IMR-90 (cell line): Measurements from ENCODE around the gene TNFRSF13B. TPM values are rescaled to one million over a fixed set of nuclear protein-coding genes. Genes with fewer than 3 reads are reported as not detected.

Source experiments
- ATAC-seq: fragments of 200-7000 bp; cut with Tn5 transposase; 2 replicates; pipeline ENCODE4 v1.9.1; 2020; ENCODE audit warnings: low read depth, mild to moderate bottlenecking, moderate library complexity
- BruUV-seq: library from RNA; stranded (reverse); fragments of 400-500 nt; replicated peaks from 2 replicates; lab custom pipeline; 2021; lab: Mats Ljungman, UMichigan
- CTCF ChIA-PET: fragments of 300-600 bp; formaldehyde crosslinking; extraction: SDS; loops from one replicate; lab custom pipeline; 2021; ENCODE audit warnings: antibody characterized with exemption; lab: Yijun Ruan, JAX
- POLR2A ChIA-PET: fragments of 300-600 bp; sonication (Branson Sonifier 250); formaldehyde crosslinking; loops from one replicate; lab custom pipeline; 2022; ENCODE audit warnings: antibody characterized with exemption; ENCODE audit not compliant: unreplicated experiment; lab: Charles Lee
- DNase-seq: peaks from one replicate; pipeline ENCODE4 v3.0.0; 2013
- H2AFZ ChIP-seq: replicated peaks from 2 replicates; pipeline ENCODE3; 2013; ENCODE audit warnings: low read length, mild to moderate bottlenecking; ENCODE audit not compliant: poor library complexity
- H2AK5ac ChIP-seq: 2 replicates; pipeline ENCODE4 v1.6.1; 2013; ENCODE audit warnings: low read depth, low read length, inconsistent platforms
- H2AK9ac ChIP-seq: replicated peaks from 2 replicates; pipeline ENCODE3; 2013; ENCODE audit warnings: mild to moderate bottlenecking, low read depth, low read length, moderate library complexity; ENCODE audit not compliant: poor library complexity
- H2BK120ac ChIP-seq: 2 replicates; pipeline ENCODE4 v1.6.1; 2013; ENCODE audit warnings: low read depth, low read length, inconsistent platforms
- H2BK15ac ChIP-seq: 3 replicates; pipeline ENCODE4 v1.6.1; 2013; ENCODE audit warnings: low read depth, low read length, inconsistent platforms
- H2BK20ac ChIP-seq: 2 replicates; pipeline ENCODE4 v1.6.1; 2013; ENCODE audit warnings: low read depth, mild to moderate bottlenecking, inconsistent platforms, low read length, moderate library complexity
- H2BK5ac ChIP-seq: 2 replicates; pipeline ENCODE4 v1.6.1; 2013; ENCODE audit warnings: mild to moderate bottlenecking, low read depth, low read length, inconsistent platforms; ENCODE audit not compliant: poor library complexity, severe bottlenecking
- H3K14ac ChIP-seq: replicated peaks from 2 replicates; pipeline ENCODE4 v1.6.1; 2013; ENCODE audit warnings: low read depth, low read length, inconsistent platforms
- H3K18ac ChIP-seq: 2 replicates; pipeline ENCODE4 v1.6.1; 2013; ENCODE audit warnings: low read depth, low read length, control low read depth
- H3K23ac ChIP-seq: 2 replicates; pipeline ENCODE4 v1.6.1; 2013; ENCODE audit warnings: low read depth, low read length, inconsistent platforms
- H3K27ac ChIP-seq: 2 replicates; pipeline ENCODE4 v1.5.1; 2013; ENCODE audit warnings: mild to moderate bottlenecking, control low read depth, low read length; ENCODE audit not compliant: insufficient read depth
- H3K27me3 ChIP-seq: 2 replicates; pipeline ENCODE4 v1.6.1; 2013; ENCODE audit warnings: low read length; ENCODE audit not compliant: control insufficient read depth, insufficient read depth
- H3K36me3 ChIP-seq: 2 replicates; pipeline ENCODE4 v1.6.1; 2013; ENCODE audit warnings: low read length, mixed read lengths; ENCODE audit not compliant: control insufficient read depth, insufficient read depth
- H3K4ac ChIP-seq: 2 replicates; pipeline ENCODE4 v1.6.1; 2013; ENCODE audit warnings: low read depth, low read length, inconsistent platforms
- H3K4me1 ChIP-seq: 2 replicates; pipeline ENCODE4 v1.6.1; 2013; ENCODE audit warnings: low read length, mixed read lengths; ENCODE audit not compliant: control insufficient read depth, insufficient read depth
- H3K4me2 ChIP-seq: 2 replicates; pipeline ENCODE4 v1.6.1; 2013; ENCODE audit warnings: low read depth, mild to moderate bottlenecking, control low read depth, low read length, moderate library complexity
- H3K4me3 ChIP-seq: 2 replicates; pipeline ENCODE4 v1.5.1; 2013; ENCODE audit warnings: low read depth, mild to moderate bottlenecking, control low read depth, low read length, moderate library complexity; ENCODE audit not compliant: insufficient read depth
- H3K56ac ChIP-seq: 2 replicates; pipeline ENCODE4 v1.6.1; 2013; ENCODE audit warnings: low read length, inconsistent platforms; ENCODE audit not compliant: insufficient read depth; ENCODE audit errors: extremely low read depth
- H3K79me1 ChIP-seq, 2 experiments: 2 replicates each; pipeline ENCODE4 v1.6.1; 2013; ENCODE audit warnings: low read length in 2 of 2, inconsistent platforms in 1 of 2, low read depth in 1 of 2
- H3K9ac ChIP-seq: 2 replicates; pipeline ENCODE4 v1.6.1; 2013; ENCODE audit warnings: low read depth, low read length, control low read depth
- H3K9me1 ChIP-seq: 2 replicates; pipeline ENCODE4 v1.6.1; 2013; ENCODE audit warnings: low read length, inconsistent platforms; ENCODE audit not compliant: insufficient read depth
- H3K9me3 ChIP-seq: 2 replicates; pipeline ENCODE4 v1.6.1; 2013; ENCODE audit warnings: low read length; ENCODE audit not compliant: control insufficient read depth, insufficient read depth
- H4K20me1 ChIP-seq: 2 replicates; pipeline ENCODE4 v1.6.1; 2013; ENCODE audit warnings: low read length, inconsistent platforms; ENCODE audit not compliant: insufficient read depth
- H4K5ac ChIP-seq: 2 replicates; pipeline ENCODE4 v1.6.1; 2013; ENCODE audit warnings: mild to moderate bottlenecking, low read depth, low read length, control low read depth
- H4K8ac ChIP-seq, 2 experiments: 2 replicates each; pipeline ENCODE4 v1.6.1; 2013; ENCODE audit warnings: low read depth in 2 of 2, low read length in 2 of 2, control low read depth in 1 of 2, inconsistent platforms in 1 of 2
- H4K91ac ChIP-seq: 2 replicates; pipeline ENCODE4 v1.6.1; 2013; ENCODE audit warnings: low read depth, low read length, inconsistent platforms; ENCODE audit not compliant: insufficient read depth
- BHLHE40 ChIP-seq: fragments of 150-350 bp; IDR thresholded peaks from 2 replicates; pipeline ENCODE4 v1.6.1; 2016; ENCODE audit warnings: mild to moderate bottlenecking, low read depth, low read length
- CEBPB ChIP-seq: IDR thresholded peaks from 2 replicates; pipeline ENCODE4 v1.6.1; 2012; ENCODE audit warnings: low read depth, low read length, improper control_type of control experiment
- CHD1 ChIP-seq: IDR thresholded peaks from 2 replicates; pipeline ENCODE4 v1.6.1; 2012; ENCODE audit warnings: low read depth, low read length, improper control_type of control experiment
- FOS ChIP-seq: fragments of 150-350 bp; IDR thresholded peaks from 2 replicates; pipeline ENCODE4 v1.6.1; 2016; ENCODE audit warnings: low read depth, low read length
- MAFK ChIP-seq: IDR thresholded peaks from 2 replicates; pipeline ENCODE4 v1.6.1; 2012; ENCODE audit warnings: low read depth, low read length, improper control_type of control experiment
- MAZ ChIP-seq: IDR thresholded peaks from 2 replicates; pipeline ENCODE4 v1.6.1; 2012; ENCODE audit warnings: low read depth, mild to moderate bottlenecking, low read length, improper control_type of control experiment, moderate library complexity, borderline replicate concordance
- MXI1 ChIP-seq: IDR thresholded peaks from 2 replicates; pipeline ENCODE4 v1.6.1; 2012; ENCODE audit warnings: low read depth, mild to moderate bottlenecking, low read length, moderate library complexity, borderline replicate concordance
- NFE2L2 ChIP-seq: fragments of 150-350 bp; IDR thresholded peaks from 2 replicates; pipeline ENCODE4 v1.6.1; 2016; ENCODE audit warnings: low read depth, mild to moderate bottlenecking, low read length
- POLR2A ChIP-seq: IDR thresholded peaks from 2 replicates; pipeline ENCODE4 v1.6.1; 2012; ENCODE audit warnings: mild to moderate bottlenecking, low read depth, low read length
- RAD21 ChIP-seq: IDR thresholded peaks from 2 replicates; pipeline ENCODE4 v1.6.1; 2012; ENCODE audit warnings: low read length, improper control_type of control experiment
- RCOR1 ChIP-seq: IDR thresholded peaks from 2 replicates; pipeline ENCODE4 v1.6.1; 2012; ENCODE audit warnings: mild to moderate bottlenecking, low read length, improper control_type of control experiment; ENCODE audit not compliant: insufficient replicate concordance
- RFX5 ChIP-seq: IDR thresholded peaks from 2 replicates; pipeline ENCODE4 v1.8.0; 2012; ENCODE audit warnings: low read depth, mild to moderate bottlenecking, low read length, moderate library complexity
- SMC3 ChIP-seq: fragments of 150-350 bp; IDR thresholded peaks from 2 replicates; pipeline ENCODE4 v1.6.1; 2016; ENCODE audit warnings: low read depth, mild to moderate bottlenecking, antibody characterized with exemption, low read length, moderate library complexity
- WGBS, 2 experiments: methylation state at CpG; one replicate each; pipeline versions ENCODE4 v1.1.5 to v1.1.7; 2013; ENCODE audit warnings: missing lambda C conversion rate in 2 of 2; ENCODE audit not compliant: insufficient read length in 1 of 2; ENCODE audit errors: extremely low coverage in 2 of 2; 5-methylcytosine and 5-hydroxymethylcytosine counted together
- dilution Hi-C: fragments of 300-500 bp; cut with HindIII; formaldehyde crosslinking; loops from one replicate; pipeline ENCODE4 v1.14.3; 2018; ENCODE audit warnings: low sequenced_read_pairs; ENCODE audit not compliant: unreplicated experiment
- in situ Hi-C: fragments of 300-500 bp; cut with MboI; formaldehyde crosslinking; loops from 3 replicates; pipeline ENCODE4 v1.14.3; 2019; ENCODE audit warnings: low sequenced_read_pairs, inconsistent platforms, mixed read lengths
- intact Hi-C: fragments of 100-400 bp; cut with micrococcal nuclease; formaldehyde crosslinking; loops from 2 replicates; pipeline ENCODE4 v1.10.0; 2022
- polyA plus RNA-seq, 3 experiments: library from polyadenylated mRNA; depleted of rRNA; stranded (reverse); fragments of >200 nt; gene quantifications; 2 replicates each; pipeline ENCODE4 v1.2.3, GENCODE V29; 2012; ENCODE audit warnings: low replicate concordance in 1 of 3
- total RNA-seq: library from RNA; depleted of rRNA; stranded (reverse); fragments of >200 nt; gene quantifications from 2 replicates; pipeline ENCODE4 v1.2.3, GENCODE V29; 2012
- TF ChIP-seq, protein P1 (sequence below): fragments of 150-350 bp; IDR thresholded peaks from 2 replicates; pipeline ENCODE4 v1.6.1; 2017; ENCODE audit warnings: mild to moderate bottlenecking, antibody characterized with exemption, low read length, low read depth
- TF ChIP-seq, protein P2 (sequence below): fragments of 150-350 bp; IDR thresholded peaks from 2 replicates; pipeline ENCODE4 v1.6.1; 2016; ENCODE audit warnings: low read depth, mild to moderate bottlenecking, low read length, moderate library complexity, borderline replicate concordance

The TNFRSF13B gene
- total and polyA plus RNA-seq, 2 of the 4 experiments (the other 2 are of a cell fraction): not detected

DNA sequence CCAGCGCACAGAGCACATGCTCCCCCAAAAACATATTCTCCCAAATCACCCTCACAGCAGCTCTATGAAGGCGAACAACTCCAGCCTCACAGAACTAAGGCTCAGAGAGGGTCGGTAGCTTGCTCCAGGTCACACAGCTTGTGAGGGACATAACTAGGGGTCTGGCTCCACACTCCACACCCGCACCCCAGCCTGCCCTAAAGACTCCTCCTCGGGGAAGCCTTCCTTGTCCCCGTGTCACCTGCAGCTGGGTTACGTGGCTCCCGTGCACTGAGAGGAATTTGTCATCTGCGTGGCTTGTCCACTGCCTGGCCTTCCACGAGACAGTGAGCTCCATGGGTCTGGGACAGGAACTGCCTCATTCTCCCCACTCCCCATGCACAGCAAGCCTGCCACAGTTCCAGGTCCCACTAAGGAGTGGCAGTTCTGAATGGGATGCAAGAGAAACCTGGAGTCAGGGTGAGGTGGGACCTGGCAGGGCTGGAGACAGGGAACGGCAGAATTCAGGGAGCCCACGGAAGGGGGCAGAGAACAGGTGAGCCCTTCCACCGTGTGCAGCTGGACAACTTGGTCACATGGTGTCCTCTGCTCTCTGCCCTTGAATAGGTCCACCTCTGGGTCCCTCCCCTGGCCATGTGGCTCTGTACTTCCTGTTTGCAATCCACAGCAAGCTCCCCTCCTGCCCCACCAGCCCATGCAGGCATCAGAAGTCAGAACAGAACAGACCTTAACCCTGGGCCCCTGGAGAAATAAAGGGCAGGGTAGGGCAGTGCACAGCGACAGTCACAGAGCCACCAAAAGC, 27.4 kb downstream of the TNFRSF13B start:
- DNase-seq (no peak), ATAC-seq (no peak)
- Histone ChIP-seq H2AK5ac (no peak overlapping the region), H2AFZ (no peak overlapping the region), H3K9me1 (no peaks in the 10 kb centered on the region), H3K18ac (no peak overlapping the region), H3K36me3 (no peaks in the 10 kb centered on the region), H3K56ac (no peak overlapping the region), H3K4me2 (no peak overlapping the region), H4K91ac (no peak overlapping the region), H2BK5ac (no peak overlapping the region), H3K4me3 (no peak overlapping the region), H2AK9ac (no peak overlapping the region), H3K23ac (no peak overlapping the region), H3K4me1 (no peaks in the 10 kb centered on the region), H3K4ac (no peak overlapping the region), H2BK15ac (no peak overlapping the region), H4K8ac (no peak overlapping the region), H2BK20ac (no peak overlapping the region), H3K9ac (no peak overlapping the region), H3K14ac (no peak overlapping the region), H4K5ac (no peak overlapping the region), H3K27me3 (peaks cover 29% of the 10 kb centered on the region), H3K79me1 (no peaks in the 10 kb centered on the region), H4K20me1 (no peaks in the 10 kb centered on the region), H3K27ac (no peak overlapping the region), H3K9me3 (peaks cover 9% of the 10 kb centered on the region), H2BK120ac (no peak overlapping the region)
- 58% methylated on average over 5 of the region's 14 CpGs; no CpG with 5 or more reads in 1 of the 2 experiments for WGBS, 2 experiments
- dilution Hi-C loops: no loop called here
- in situ Hi-C loops: no loop called here
- POLR2A ChIA-PET: no interaction called here
- BruUV-seq: no TSS peak
- intact Hi-C loops: no loop called here
- CTCF ChIA-PET: interaction anchor here (0.5 kb wide), 1 partner anchor 47 kb away, joined by 3 read pairs; no protein-coding TSS in a partner anchor
- TF ChIP-seq RAD21 (no peak), NFE2L2 (no peak), FOS (no peak), POLR2A (no peak), RFX5 (no peak), RCOR1 (no peak), MXI1 (no peak), SMC3 (no peak), CEBPB (no peak), MAFK (no peak), BHLHE40 (no peak), CHD1 (no peak), MAZ (no peak)
- TF ChIP-seq, protein P1, sequence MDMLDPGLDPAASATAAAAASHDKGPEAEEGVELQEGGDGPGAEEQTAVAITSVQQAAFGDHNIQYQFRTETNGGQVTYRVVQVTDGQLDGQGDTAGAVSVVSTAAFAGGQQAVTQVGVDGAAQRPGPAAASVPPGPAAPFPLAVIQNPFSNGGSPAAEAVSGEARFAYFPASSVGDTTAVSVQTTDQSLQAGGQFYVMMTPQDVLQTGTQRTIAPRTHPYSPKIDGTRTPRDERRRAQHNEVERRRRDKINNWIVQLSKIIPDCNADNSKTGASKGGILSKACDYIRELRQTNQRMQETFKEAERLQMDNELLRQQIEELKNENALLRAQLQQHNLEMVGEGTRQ: no peak
- TF ChIP-seq, protein P2, sequence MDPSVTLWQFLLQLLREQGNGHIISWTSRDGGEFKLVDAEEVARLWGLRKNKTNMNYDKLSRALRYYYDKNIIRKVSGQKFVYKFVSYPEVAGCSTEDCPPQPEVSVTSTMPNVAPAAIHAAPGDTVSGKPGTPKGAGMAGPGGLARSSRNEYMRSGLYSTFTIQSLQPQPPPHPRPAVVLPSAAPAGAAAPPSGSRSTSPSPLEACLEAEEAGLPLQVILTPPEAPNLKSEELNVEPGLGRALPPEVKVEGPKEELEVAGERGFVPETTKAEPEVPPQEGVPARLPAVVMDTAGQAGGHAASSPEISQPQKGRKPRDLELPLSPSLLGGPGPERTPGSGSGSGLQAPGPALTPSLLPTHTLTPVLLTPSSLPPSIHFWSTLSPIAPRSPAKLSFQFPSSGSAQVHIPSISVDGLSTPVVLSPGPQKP: no peak
